Stimulated activated naive CD8-positive, alpha-beta T cell treated with anti-CD3 and anti-CD28 coated beads, Interleukin-15, amount 100 ng/mL, for 72 hours (primary cell): Measurements from ENCODE around the gene ZKSCAN1.
A peak's percentile ranks its signal among the peaks of the same experiment; 100 is the strongest.

Experiments
- ATAC-seq: fragments of 150-1000 bp; cut with Tn5 transposase; 2 replicates; pipeline ENCODE4 v1.10.0; 2021; ENCODE audit warnings: mild to moderate bottlenecking, moderate library complexity
- DNase-seq, 2 donors: peaks; one replicate each; pipeline ENCODE4 v3.0.0; 2021 to 2022
- H3K27ac Mint-ChIP-seq, 2 donors: one replicate each; pipeline ENCODE4 v1.8.0; 2022; ENCODE audit warnings: mild to moderate bottlenecking in 2 of 2, mixed read lengths in 2 of 2, moderate library complexity in 2 of 2
- H3K27me3 Mint-ChIP-seq: one replicate; pipeline ENCODE4 v1.8.0; 2022; ENCODE audit warnings: mixed read lengths
- H3K4me1 Mint-ChIP-seq: one replicate; pipeline ENCODE4 v1.8.0; 2022; ENCODE audit warnings: mild to moderate bottlenecking, mixed read lengths
- H3K4me3 Mint-ChIP-seq, 2 donors: one replicate each; pipeline ENCODE4 v1.8.0; 2022; ENCODE audit warnings: mild to moderate bottlenecking in 2 of 2, mixed read lengths in 2 of 2, moderate library complexity in 1 of 2
- H3K9me3 Mint-ChIP-seq, 2 donors: one replicate each; pipeline ENCODE4 v1.8.0; 2022; ENCODE audit warnings: mixed read lengths in 2 of 2

ZKSCAN1 gene

GRCh38 chr7:100075418-100075817 is 60.0 kb downstream of the ZKSCAN1 start:
- ATAC-seq (no peak), DNase-seq (no peak)
- Mint-ChIP-seq H3K9me3 (peaks cover 27% of the 10 kb centered on the region in 2 donors), H3K4me3 (no peak overlapping the region), H3K27me3 (no peaks in the 10 kb centered on the region), H3K4me1 (peaks cover 17% of the 10 kb centered on the region), H3K27ac (no peak overlapping the region)

GRCh38 chr7:100077205-100077604 is 61.8 kb downstream of the ZKSCAN1 start:
- Mint-ChIP-seq H3K27ac (peak overlapping the region; percentile 83 to 84), H3K4me3 (no peak overlapping the region), H3K9me3 (peaks cover 9 to 14% of the 10 kb centered on the region in 2 donors), H3K27me3 (no peaks in the 10 kb centered on the region), H3K4me1 (peaks cover 29% of the 10 kb centered on the region)
- ATAC-seq (no peak), DNase-seq (no peak)

- DNase-seq: no peak
- Mint-ChIP-seq H3K27ac (no peak overlapping the region), H3K4me3 (no peak overlapping the region)
Measured at GRCh38 chr7:100079024-100079560, 63.7 kb downstream of the ZKSCAN1 start.

DNA sequence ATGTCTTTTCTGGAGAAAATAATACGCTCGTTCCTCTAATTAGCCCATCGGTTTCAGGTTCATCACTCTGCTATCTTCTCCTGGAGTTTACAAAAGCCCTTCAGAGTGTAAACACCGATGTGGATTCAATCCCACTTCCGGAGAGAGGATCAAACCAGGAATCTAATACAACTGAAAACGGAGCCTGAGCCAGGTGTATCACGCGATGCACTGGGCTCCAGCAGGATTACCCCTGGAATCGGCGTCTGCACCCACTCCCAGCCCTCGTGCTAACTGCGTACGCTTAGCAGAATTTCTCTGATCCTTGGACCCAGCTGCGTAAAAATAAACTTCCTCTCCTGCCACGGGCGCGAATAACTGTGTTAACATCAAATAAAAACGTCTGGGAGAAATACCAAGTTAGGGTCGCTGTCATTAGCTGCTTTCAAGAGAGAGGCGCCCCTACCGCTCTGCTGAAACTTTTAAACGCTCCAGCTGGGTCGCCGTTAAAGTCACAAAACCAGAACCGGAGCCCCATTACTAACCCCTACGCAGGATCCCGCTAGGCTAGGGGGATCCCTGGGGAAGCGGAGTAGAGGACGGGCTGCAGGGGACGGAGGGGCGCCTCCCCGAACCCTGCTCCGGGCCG is 65.6 kb downstream of the ZKSCAN1 start:
- Mint-ChIP-seq H3K4me1 (peaks cover 42% of the 10 kb centered on the region), H3K27me3 (no peaks in the 10 kb centered on the region), H3K4me3 (peak overlapping the region; percentile 87 to 90), H3K9me3 (no peaks in the 10 kb centered on the region), H3K27ac (peak overlapping the region; percentile 89 to 97)
- DNase-seq (no peak), ATAC-seq (no peak)

More at GRCh38 chr7:100079024-100079560, 63.7 kb downstream of the ZKSCAN1 start:
- H3K9me3 Mint-ChIP-seq: no peaks in the 10 kb centered on the region
- peaks cover 39% of the 10 kb centered on the region for H3K4me1 Mint-ChIP-seq
- H3K27me3 Mint-ChIP-seq: no peaks in the 10 kb centered on the region
- no peak for ATAC-seq

GRCh38 chr7:100081535-100082102 is 66.2 kb downstream of the ZKSCAN1 start, which contains the start of gene ZNF3:
TSS of gene ZNF3 (minus strand) at chr7:100081723. CDS start at chr7:100077357, 4,366 bp downstream.
- peaks cover 45% of the 10 kb centered on the region for H3K4me1 Mint-ChIP-seq
- DNase-seq (peak; percentile 99), ATAC-seq (peak; percentile 93)
- no peaks in the 10 kb centered on the region for H3K9me3 Mint-ChIP-seq
- no peaks in the 10 kb centered on the region for H3K27me3 Mint-ChIP-seq
- peak within 1 kb of the TSS; percentile 91 to 97 for H3K27ac Mint-ChIP-seq
- H3K4me3 Mint-ChIP-seq: peak within 1 kb of the TSS; percentile 87 to 90

- Mint-ChIP-seq H3K27ac (peak overlapping the region; percentile 74 to 97), H3K4me3 (peak overlapping the region; percentile 87 to 90), H3K4me1 (peaks cover 50% of the 10 kb centered on the region), H3K9me3 (no peaks in the 10 kb centered on the region), H3K27me3 (no peaks in the 10 kb centered on the region)
- ATAC-seq: no peak
- DNase-seq: no peak
Measured at GRCh38 chr7:100082978-100083377, 67.6 kb downstream of the ZKSCAN1 start.

GRCh38 chr7:100085515-100085914 is 70.1 kb downstream of the ZKSCAN1 start:
- Mint-ChIP-seq H3K4me1 (peaks cover 50% of the 10 kb centered on the region), H3K9me3 (no peaks in the 10 kb centered on the region), H3K27me3 (no peaks in the 10 kb centered on the region), H3K4me3 (no peak overlapping the region), H3K27ac (no peak overlapping the region)
- ATAC-seq: no peak
- no peak for DNase-seq

- Mint-ChIP-seq H3K27me3 (no peaks in the 10 kb centered on the region), H3K9me3 (no peaks in the 10 kb centered on the region), H3K4me3 (no peak overlapping the region), H3K4me1 (peaks cover 56% of the 10 kb centered on the region), H3K27ac (no peak overlapping the region)
- DNase-seq (no peak), ATAC-seq (no peak)
Measured at GRCh38 chr7:100087055-100087750, 71.8 kb downstream of the ZKSCAN1 start.

DNA sequence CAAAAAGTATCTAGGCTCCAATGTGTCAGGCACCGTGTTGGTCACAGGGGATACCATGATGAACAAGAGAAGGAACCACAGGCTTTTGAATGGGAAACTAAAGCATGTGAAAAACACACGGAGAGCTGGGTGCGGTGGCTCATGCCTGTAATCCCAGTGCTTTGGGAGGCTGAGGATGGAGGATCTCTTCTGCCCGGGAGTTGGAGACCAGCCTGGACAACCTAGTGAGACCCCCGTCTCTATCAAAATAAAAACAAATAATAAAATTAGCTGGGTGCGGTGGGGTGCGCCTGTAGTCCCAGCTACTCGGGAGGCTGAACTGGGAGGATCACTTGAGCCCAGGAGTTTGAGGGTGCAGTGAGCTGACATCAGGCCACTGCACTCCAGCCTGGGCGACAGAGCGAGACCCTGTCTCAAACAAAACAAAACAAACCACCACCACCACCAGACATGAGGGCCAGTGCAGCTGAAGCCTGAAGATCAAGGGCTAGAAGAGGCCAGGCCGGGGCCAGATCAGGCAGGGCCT is 72.8 kb downstream of the ZKSCAN1 start:
- H3K4me1 Mint-ChIP-seq: peaks cover 56% of the 10 kb centered on the region
- H3K27me3 Mint-ChIP-seq: no peaks in the 10 kb centered on the region
- DNase-seq (no peak), ATAC-seq (peak; percentile 5)
- H3K27ac Mint-ChIP-seq: peak overlapping the region; percentile 54 to 95
- peak overlapping the region; percentile 87 to 91 for H3K4me3 Mint-ChIP-seq
- H3K9me3 Mint-ChIP-seq: no peaks in the 10 kb centered on the region

- Mint-ChIP-seq H3K27ac (peak within 1 kb of the TSS; percentile 54 to 95), H3K9me3 (no peaks in the 10 kb centered on the region), H3K4me1 (peaks cover 61% of the 10 kb centered on the region), H3K27me3 (no peaks in the 10 kb centered on the region), H3K4me3 (peak within 1 kb of the TSS; percentile 87 to 91)
- peak; percentile 85 to 86 for DNase-seq
- peak; percentile 68 for ATAC-seq
Measured at GRCh38 chr7:100088621-100089457, 73.4 kb downstream of the ZKSCAN1 start, which contains the start of gene COPS6. TSS of gene COPS6 (plus strand) at chr7:100088969. CDS start at chr7:100088991, 22 bp downstream.

DNA sequence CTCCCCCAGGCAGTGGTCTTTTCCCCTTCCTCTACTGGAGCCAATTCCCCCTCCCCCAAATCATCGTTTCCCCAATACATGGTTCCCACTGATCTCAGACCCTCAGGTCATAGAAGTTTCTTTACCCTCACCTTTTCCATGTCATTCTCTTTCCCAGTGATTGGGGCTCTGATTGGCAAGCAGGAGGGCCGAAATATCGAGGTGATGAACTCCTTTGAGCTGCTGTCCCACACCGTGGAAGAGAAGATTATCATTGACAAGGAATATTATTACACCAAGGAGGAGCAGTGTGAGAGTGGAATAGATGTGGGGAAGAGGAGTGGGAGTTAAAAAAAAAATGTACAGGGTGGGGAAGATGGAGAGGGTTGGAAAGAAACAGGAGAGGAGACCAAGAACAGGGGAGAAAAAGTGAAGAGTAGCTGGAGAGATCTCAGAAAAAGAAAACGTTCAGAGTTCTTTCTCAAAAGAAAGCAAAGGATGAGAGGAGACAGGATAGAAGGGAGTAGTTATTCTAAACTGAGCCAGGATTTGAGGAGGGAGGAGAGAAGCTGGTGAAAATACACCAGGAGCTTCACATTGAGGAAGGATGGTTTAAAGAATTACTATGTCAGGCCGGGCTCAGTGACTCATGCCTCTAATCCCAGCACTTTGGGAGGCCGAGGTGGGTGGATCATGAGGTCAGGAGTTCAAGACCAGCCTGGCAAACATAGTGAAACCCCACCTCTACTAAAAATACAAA is 74.2 kb downstream of the ZKSCAN1 start:
- Mint-ChIP-seq H3K4me1 (peaks cover 65% of the 10 kb centered on the region), H3K27ac (peak overlapping the region; percentile 23 to 95), H3K4me3 (peak overlapping the region; percentile 87 to 91), H3K27me3 (no peaks in the 10 kb centered on the region), H3K9me3 (no peaks in the 10 kb centered on the region)
- no peak for DNase-seq
- ATAC-seq: no peak

DNA sequence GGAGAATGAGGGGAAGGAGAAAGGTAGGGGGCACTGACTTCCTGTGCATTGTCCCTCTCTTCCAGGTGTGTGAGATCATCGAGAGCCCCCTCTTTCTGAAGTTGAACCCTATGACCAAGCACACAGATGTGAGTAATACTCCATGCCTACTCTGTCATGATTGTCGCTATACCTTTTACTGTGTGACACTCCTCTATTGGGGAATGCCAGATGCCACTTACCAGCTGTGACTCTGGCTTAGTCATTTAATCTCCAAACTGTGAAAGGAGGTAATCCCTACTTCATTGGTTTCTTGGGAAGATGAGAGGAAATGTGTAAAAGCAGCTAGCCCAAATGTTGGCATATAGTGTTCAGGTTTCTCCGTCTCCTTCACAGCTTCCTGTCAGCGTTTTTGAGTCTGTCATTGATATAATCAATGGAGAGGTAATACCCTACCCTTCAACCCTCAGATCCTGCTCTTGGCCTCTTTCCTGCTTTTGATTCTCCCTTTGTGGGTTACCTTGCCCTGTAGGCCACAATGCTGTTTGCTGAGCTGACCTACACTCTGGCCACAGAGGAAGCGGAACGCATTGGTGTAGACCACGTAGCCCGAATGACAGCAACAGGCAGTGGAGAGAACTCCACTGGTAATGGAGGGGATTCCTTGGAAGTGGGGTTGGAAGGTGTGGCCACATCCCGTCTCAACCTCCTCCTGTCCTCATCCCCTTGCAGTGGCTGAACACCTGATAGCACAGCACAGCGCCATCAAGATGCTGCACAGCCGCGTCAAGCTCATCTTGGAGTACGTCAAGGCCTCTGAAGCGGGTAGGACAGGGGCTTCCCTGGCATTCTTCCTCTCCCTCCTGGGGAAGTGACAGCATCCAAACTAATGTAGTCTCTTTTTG is 75.4 kb downstream of the ZKSCAN1 start:
- peaks cover 74% of the 10 kb centered on the region for H3K4me1 Mint-ChIP-seq

More for the DNA sequence above, 75.4 kb downstream of the ZKSCAN1 start:
- peak in 1 of 2 donors; percentile 25 for DNase-seq
- peak; percentile 47 for ATAC-seq
- peak overlapping the region; percentile 10 to 91 for H3K4me3 Mint-ChIP-seq
- H3K9me3 Mint-ChIP-seq: no peaks in the 10 kb centered on the region
- no peaks in the 10 kb centered on the region for H3K27me3 Mint-ChIP-seq
- H3K27ac Mint-ChIP-seq: peak overlapping the region in 1 of 2 donors; percentile 87
